Fibroblast of pulmonary artery (primary cell): ENCODE measurements around the gene CNOT10.

Experiments
- DNase-seq: peaks from one replicate; pipeline ENCODE4 v3.0.0-alpha.2; 2010; ENCODE audit warnings: low read depth
- H3K4me3 ChIP-seq: replicated peaks from 2 replicates; pipeline ENCODE4 v1.5.1; 2011; ENCODE audit warnings: low read depth, mild to moderate bottlenecking, control low read depth, low read length, moderate library complexity
- CTCF ChIP-seq: IDR thresholded peaks from 2 replicates; pipeline ENCODE4 v1.5.1; 2011; ENCODE audit warnings: mild to moderate bottlenecking, control low read depth, low read length, inconsistent platforms; ENCODE audit errors: missing control alignments

The CNOT10 gene

DNA sequence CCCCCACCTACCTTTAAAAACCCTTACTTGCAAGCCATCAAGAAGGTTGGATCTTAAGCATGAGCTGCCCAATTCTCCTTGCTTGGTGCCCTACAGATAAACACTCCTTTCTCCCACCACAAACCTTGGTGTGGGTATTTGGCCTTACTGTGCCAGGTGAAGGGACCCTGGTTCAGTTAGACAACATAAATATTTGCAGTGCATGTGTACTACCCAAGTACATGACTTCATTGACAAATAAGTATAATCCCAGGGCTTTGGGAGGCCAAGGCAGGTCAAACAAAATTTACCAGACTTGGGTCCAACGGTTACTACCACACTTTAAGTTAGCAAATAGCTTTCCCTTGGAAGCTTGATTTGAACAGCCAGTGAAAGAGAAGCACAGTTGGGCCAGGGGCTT lies 9.3 kb upstream of the CNOT10 start:
- no peak for TF ChIP-seq CTCF
- H3K4me3 ChIP-seq: no peak overlapping the region
- DNase-seq: no peak

- no peak for TF ChIP-seq CTCF
- DNase-seq: no peak
- H3K4me3 ChIP-seq: no peak overlapping the region
Measured at GRCh38 chr3:32681811-32682210, 3.2 kb upstream of the CNOT10 start.

- peak overlapping the region; percentile 74 for H3K4me3 ChIP-seq
- TF ChIP-seq CTCF: no peak
- no peak for DNase-seq
Measured at GRCh38 chr3:32684029-32684799, 774 bp upstream of the CNOT10 start.

GRCh38 chr3:32685543-32686185 lies 676 bp downstream of the CNOT10 start:
- DNase-seq: peak; percentile 36
- H3K4me3 ChIP-seq: peak overlapping the region; percentile 74
- no peak for TF ChIP-seq CTCF

DNA sequence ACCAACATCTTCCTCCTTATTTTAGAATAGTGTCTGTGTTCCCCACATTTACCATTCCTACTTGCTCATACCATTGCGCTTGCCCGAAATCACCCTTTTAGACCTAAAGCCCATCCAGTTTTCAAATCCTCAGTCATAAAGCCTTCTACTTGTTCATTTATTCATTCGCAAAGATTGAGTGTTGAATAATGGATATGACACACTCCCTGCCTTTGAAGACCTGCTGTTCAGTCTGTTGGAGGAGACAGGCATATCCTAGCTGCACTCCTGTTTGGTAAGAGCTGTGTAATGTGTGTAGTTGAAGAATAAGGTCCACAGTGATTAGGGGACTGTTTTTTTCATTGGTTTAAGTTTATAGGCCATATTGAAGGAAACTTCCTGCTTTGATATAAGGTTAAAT lies 1.7 kb downstream of the CNOT10 start:
- no peak for DNase-seq
- no peak for TF ChIP-seq CTCF
- H3K4me3 ChIP-seq: peak overlapping the region; percentile 21

DNA sequence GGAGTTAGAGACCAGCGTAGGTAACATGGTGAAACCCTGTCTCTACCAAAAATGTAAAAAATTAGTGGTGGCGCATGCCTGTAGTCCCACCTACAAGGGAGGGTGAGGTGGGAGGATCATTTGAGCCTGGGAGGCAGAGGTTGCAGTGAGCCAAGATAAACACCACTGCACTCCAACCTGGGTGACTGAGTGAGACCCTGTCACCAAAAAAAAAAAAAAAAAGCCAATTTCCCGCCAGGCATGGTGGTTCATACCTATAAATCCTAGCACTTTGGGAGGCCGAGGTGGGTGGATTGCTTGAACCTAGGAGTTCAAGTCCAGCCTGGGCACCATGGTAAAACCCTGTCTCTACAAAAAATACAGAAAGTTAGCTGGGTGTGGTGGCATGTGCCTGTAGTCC lies 6.9 kb downstream of the CNOT10 start:
- no peak overlapping the region for H3K4me3 ChIP-seq
- no peak for TF ChIP-seq CTCF
- DNase-seq: no peak

DNA sequence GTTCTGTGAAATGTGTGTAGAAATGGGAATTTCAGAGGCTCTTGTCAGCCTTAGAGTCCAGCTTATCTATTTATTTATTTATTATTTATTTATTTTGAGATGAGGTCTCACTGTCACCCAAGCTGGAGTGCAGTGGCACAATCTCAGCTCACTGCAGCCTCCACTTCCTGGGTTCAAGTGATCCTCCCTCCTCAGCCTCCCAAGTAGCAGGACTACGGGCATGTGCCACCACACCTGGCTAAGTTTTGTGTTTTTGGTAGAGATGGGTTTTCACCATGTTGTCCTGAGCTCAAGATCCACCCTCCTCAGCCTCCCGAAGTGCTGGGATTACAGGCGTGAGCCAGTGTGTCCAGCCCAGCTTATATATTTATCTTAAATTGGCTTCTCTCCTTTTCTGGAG lies 11.5 kb downstream of the CNOT10 start:
- H3K4me3 ChIP-seq: no peak overlapping the region
- no peak for TF ChIP-seq CTCF
- no peak for DNase-seq
